GM19043 (cell line): ENCODE data around the gene TMEM72.
A peak's percentile ranks its signal among the peaks of the same experiment; 100 is the strongest.

Experiments
- ATAC-seq: cut with Tn5 transposase; IDR thresholded peaks from one replicate; pipeline ENCODE4 v1.9.1; 2021; ENCODE audit warnings: low read depth; ENCODE audit not compliant: unreplicated experiment

The TMEM72 gene

GRCh38 chr10:44977287-44978212 is 66.4 kb downstream of the TMEM72 start:
- no peak for ATAC-seq

DNA sequence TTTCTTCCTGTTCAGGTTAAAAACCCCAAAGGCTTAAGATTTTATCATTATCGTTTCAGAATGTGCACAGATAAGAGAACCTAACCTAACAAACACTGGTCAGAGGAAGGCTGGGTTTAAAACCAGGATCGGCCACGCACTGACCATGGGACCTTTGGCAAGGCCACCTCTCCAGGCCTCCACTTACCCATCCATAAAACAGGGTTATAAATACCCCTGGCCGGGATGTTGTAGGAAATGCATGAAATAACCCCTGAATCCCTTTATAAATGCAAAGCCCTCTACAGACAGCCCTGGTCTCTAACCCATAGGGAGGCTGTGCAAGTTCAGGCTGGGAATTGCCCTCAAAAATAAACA is 67.1 kb downstream of the TMEM72 start:
- no peak for ATAC-seq

- ATAC-seq = no peak
Observed at GRCh38 chr10:44978570-44979280, 67.6 kb downstream of the TMEM72 start, which contains the start of gene DEPP1. Gene DEPP1, minus strand, starts transcription at chr10:44978809. Its CDS starts 779 bp downstream, at chr10:44978030.

DNA sequence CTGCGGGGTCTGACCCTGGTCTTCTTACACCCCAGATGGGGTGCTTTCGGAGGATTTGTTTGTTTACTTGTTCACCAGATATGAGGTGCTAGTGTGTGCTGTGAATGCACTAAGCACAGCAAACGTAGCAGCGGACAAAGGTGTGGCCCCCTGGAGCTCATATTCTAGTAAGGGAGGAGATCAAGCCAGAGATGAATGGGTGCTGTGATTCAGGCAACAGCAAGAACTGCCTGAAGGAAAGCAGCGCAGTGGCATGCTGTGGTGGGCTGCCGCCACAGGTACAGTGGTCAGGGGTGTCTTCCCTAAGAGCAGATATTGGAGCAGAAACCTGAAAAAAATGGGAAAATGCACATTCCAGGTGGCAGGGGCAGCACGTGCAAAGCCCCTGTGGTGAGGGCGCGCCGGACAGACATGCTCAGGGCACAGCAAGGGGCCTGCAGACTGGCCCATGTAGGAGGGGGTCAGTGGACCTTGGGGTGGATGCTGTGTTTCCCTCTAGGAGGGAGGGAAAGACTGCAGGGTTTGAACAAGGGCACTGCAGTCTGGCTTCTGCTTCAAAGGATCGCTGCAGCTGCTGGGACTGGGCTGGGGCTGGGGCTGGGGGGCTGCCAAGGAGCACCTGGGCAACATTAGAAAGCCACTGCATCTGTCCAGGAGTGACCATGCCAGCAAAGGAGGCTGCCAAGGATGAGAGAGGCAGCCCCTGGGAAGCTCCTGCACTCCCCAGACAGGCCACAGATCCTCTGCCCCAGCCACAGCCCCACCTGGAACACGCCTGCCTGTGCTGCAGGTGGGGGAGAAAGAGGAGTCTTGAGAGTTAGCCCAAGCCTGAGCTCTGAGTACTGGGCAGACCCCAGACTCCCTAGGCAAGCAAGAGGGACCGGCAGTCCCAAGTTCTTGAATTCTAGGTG is 68.4 kb downstream of the TMEM72 start:
- ATAC-seq = no peak

DNA sequence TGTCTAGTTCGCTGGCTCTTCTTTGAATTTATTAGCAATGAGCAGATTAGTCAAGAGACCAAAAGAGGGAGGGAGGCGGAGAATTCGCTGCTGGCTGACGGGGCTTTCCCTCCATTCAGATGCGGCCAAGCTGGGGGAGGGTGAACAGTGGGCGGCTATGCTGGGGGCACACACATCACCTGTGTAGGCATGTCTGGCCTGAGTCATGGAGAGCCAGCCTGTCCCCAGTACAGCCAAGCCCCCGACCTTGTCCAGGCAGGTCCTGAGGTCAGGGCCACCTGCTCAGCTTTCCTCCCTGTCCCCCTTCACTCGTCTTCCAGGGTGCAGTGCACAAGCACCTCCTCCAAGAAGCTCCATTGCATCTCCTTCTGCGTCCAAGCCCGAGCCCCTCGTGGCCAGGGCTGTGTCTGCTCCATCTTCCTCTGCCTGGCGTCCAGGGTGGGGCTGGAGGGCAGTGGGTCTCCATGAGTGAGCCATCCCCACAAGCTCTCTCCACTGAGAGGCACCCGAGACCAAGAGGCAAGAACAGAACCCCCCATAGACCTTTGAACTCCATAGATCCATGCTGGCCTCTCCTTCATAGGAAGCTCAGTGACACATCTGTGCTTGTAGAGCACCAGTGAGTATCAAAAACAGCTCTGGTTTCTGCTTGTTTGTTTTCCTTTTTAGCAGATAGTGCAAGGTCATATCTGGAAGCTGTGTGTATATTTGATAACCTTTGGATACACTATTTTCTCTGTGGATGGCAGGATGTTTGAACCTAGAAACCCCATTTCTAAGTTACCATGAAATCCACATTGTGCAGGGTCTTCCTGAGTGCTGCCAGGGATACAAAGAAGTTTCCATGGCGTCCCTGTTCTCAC is 69.4 kb downstream of the TMEM72 start:
- no peak for ATAC-seq

GRCh38 chr10:44981172-44982113 is 70.3 kb downstream of the TMEM72 start:
- peak; percentile 62 for ATAC-seq

DNA sequence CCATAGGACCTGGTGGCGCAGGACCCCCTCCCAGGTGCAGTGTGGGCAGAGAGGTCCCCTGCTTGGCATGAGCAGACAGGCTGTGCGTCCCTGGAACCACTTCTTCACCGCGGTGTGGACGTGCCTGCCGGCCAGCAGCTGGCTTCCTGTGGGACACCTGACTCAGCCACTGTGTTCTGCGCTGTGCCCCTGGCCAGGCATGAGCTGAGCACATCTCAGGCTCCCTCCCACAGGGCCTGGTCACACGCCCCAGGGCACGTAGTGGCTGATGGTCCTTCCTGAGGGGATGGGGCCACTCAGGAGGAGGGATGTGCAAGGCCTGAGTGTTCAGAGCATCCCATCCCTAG is 71.0 kb downstream of the TMEM72 start:
- ATAC-seq = no peak

DNA sequence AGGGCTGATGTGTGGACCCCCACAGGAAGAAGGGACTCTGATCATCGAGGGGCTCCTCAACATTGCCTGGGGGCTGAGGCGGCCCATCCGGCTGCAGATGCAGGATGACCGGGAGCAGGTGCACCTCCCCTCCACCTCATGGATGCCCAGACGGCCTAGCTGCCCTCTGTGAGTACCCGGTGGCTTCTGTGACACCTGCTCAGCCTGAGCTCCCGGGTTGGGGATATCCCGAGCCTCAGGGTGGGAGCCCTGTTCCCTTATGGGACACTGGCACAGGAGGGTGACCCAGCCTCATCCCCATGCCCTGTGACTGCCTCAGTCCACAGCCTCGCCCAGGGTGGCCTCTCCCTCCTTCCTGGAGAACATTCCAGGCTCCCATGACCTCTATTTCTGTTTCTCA is 71.4 kb downstream of the TMEM72 start:
- ATAC-seq = no peak

DNA sequence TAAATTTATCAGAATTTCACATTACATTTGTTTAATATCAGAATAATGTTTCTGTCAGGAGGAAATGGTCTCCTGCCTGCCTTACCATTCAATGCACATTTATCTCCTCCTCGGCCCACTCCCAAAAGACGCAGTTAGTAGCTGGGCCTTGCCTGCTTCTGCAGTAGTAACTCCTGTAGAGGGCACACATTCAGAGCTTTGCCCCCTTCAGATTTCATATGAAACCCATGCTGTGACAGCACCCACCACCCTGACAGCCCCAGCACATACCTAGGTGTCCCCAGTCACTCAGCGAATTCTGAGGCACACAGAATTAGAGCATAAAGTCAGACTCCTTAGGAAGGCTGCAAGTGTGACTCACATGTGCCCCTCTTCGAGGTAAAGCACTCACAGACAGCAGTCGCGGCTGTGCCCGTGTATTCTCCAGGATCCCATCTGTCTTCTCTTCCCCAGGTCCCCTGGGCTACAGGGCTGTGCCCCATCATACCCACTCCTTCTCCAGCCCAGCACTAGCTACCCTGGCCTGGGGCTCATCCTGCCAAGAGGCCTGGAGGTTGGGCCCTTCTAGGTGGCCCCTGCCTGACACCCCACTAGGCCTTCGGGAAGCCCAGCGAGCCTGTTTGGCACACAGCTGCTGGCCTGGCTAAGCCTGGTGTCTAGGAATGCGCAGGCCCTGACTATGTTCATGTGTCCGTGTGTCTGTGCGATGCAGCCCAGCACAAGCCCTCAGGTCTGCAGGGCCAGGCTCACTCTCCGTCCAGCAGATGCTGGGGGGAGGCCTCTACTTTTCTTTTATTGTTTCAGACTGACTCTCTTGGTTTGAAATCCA is 72.1 kb downstream of the TMEM72 start:
- ATAC-seq = no peak

DNA sequence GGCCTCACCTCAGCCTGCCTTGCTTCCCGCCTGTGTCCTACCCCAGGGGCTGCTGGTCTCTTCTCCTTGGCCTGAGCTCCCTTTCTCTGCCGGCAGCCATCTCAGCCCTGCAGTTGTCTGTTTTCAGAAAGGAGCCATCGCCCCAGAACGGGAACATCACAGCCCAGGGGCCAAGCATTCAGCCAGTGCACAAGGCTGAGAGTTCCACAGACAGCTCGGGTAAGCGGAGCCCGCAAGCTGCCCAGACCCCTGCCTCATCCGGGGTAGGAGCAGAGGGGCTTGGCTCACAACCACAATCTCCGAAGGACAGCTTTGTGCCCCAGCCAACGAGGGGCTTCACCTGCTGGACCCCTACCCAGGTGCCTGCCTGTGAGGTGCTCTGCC is 72.8 kb downstream of the TMEM72 start:
- no peak for ATAC-seq

- ATAC-seq = no peak
Observed at GRCh38 chr10:44984671-44985101, 73.5 kb downstream of the TMEM72 start.

GRCh38 chr10:44985175-44985681 is 74.1 kb downstream of the TMEM72 start:
- no peak for ATAC-seq

DNA sequence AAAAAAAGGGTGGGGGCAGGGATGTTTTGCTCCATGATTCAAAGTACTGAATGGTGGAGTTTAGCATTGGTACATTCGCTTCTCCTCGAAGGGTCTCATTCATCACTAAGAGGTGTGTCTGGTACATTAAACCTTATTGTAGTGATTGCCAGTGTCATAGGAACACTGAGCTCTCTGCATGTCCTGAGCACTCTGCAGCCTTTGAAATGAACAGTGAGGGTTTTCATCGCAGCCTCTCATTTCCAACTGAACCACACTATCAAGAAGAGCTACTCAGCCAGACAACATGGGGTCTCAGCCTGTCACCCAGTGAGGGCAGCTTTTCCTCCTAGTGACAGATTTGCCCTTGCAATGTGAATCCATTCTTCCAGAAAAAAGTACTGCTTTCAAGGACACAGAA is 75.0 kb downstream of the TMEM72 start:
- no peak for ATAC-seq
